ENCODE data around the gene EIF2S3.

GRCh38 chrX:24117258-24117657 is 62.5 kb downstream of the EIF2S3 start:
- TF ChIP-seq USF2 (IDR thresholded peaks at IDR 0.05; ENCODE audit: low read depth, low read length) (no peak), MAFK (IDR thresholded peaks at IDR 0.05; ENCODE audit: low read depth, low read length) (no peak), POLR2A (IDR thresholded peaks at IDR 0.05; ENCODE audit: low read depth, low read length) (no peak), CEBPB (IDR thresholded peaks at IDR 0.05; ENCODE audit: low read depth, low read length) (no peak)
